NCI-H2029 treated with DMSO at 0.1 percent for 48 hours (cell line): Measurements from ENCODE around the gene NINJ1.

Source experiments
- DNase-seq: peaks from one replicate; lab custom pipeline; 2025; lab: John Stamatoyannopoulos, UW

The NINJ1 gene, protein sequence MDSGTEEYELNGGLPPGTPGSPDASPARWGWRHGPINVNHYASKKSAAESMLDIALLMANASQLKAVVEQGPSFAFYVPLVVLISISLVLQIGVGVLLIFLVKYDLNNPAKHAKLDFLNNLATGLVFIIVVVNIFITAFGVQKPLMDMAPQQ

DNA sequence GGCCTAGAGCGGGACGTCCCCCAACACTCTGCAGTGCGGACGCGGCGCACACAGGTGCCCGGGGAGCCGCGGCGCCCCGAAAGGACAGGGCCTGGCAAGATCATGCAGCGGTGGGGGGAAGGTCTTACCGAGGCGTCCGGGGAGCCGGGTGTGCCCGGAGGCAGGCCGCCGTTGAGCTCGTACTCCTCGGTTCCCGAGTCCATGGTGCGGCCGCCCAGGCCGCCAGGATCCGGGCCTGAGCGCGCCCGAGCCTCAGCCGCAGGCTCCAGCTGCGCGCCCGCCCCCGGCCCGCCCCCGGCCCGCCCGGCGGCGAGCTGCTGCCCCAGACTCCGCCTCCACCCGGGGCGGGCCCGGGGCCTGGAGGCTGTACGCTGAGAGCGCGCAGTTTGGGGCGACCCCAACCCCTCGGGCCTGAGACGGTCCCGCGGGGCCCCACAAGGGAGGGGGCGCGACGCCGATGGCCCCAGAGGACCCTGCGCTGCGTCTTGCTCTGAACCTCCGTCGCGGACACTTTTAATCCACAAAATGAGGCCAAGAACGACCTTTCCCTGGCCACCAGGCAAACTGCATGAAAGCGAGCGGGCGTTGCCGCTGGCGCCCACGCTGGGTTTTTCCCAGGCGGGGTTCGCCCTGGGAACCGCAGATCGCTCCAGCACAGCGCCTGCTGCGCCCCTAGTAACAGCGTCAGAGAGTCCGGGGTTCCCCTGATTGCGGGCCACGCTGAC is at the start of gene NINJ1:
Gene NINJ1 (minus strand): TSS at position 237 of the 725 bp plus-strand sequence. CDS start 34 bp downstream, at position 203.
- DNase-seq: no peak

DNA sequence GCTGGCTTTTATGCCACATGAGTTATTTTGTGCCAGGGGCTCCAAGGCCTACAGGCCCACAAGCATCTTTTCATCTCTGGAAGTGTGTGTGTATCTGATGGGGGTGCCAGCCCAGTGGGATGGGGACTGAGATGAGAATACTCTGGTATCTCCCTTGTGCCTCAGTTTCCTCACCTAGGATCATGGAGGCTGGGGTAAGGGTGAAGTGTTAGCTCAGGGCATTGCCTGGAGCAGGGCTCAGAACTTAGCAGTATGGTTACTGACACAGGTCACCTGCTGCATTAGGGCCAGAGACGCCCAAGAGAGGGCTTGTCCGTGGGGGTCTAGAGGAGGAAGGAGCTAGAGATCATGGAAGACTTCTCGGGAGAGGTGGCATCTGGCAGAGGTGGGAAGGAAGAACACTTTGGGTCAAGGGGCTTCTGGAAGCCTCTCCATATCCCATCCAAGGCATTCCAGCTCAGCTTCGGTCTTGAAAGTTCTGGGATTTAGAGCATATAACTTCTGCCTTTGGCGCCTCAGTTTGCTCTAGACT is 49.1 kb upstream of the NINJ1 start:
- no peak for DNase-seq

DNA sequence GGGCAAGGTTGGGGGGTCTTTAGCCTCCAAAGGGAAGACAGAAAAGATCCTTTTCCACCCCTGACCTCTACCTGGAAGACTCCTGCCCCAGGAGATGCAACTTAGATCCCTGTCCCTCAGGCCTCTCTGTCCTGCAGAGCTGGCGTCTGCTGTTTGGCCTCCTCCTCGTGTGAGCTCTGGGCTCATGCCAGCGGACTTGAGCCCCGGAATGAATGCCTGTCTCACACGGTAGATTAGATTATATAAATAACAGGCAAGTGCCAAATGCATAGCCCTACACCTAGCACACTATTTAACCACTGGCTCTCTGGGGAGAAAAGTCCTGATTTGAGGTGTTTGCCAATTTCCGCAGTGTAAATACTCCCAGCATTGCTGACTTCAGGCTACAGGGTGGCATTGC is 48.5 kb upstream of the NINJ1 start:
- DNase-seq: no peak

DNA sequence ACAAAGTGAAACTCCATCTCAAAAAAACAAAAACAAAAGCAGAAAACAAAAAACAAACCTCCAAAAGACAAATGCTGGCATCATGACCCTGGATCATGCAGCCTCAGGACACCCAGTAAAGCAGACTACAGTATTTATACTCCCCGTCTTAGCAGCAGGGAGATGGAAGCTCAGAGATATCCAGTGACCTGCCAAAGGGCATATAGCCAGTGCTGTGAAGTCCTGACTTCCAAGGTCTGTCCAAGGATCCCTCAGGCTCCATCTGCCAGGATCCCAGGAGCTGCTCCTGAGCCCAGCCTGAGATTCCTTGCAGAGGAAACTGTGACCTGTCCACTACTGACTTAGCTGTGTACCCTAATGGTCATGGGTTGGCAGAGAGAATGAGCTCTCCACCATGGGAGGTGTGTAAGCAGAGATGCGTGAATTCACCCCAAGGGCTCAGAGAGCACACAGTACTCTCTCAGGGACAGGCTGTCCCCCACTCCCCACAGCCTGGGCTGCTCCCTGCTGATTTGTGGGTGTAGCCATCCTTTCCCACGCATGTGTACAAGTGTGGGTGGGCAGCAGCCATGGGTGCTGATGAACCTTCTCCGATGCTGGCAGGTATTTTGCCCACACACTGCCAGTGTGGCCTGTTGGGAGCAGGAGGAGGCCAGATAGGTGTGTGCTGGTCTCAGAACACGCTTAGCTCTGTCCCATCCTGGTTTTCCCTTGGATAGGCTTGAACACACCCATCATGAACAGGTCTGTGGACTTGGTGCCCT is 47.8 kb upstream of the NINJ1 start:
- no peak for DNase-seq

DNA sequence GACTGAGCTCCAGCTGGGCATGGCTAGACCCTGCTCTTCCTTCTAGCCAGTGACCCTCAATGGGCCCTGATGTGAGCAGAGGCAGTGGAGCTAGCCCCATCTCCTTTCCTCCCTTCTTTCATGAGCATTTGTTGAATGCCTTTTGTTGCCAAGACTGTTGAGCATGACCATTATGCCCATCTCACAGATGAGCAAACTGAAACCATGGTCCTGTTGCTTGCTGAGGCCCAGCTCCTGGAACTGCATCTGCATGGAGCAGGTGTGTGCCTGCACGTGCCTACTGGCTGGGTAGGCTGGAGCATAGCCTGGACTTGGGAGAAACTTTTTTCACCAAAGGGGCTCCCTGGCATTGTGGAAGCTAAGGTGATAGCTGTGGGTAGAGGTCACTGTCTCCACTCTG is 46.9 kb upstream of the NINJ1 start:
- DNase-seq: no peak

DNA sequence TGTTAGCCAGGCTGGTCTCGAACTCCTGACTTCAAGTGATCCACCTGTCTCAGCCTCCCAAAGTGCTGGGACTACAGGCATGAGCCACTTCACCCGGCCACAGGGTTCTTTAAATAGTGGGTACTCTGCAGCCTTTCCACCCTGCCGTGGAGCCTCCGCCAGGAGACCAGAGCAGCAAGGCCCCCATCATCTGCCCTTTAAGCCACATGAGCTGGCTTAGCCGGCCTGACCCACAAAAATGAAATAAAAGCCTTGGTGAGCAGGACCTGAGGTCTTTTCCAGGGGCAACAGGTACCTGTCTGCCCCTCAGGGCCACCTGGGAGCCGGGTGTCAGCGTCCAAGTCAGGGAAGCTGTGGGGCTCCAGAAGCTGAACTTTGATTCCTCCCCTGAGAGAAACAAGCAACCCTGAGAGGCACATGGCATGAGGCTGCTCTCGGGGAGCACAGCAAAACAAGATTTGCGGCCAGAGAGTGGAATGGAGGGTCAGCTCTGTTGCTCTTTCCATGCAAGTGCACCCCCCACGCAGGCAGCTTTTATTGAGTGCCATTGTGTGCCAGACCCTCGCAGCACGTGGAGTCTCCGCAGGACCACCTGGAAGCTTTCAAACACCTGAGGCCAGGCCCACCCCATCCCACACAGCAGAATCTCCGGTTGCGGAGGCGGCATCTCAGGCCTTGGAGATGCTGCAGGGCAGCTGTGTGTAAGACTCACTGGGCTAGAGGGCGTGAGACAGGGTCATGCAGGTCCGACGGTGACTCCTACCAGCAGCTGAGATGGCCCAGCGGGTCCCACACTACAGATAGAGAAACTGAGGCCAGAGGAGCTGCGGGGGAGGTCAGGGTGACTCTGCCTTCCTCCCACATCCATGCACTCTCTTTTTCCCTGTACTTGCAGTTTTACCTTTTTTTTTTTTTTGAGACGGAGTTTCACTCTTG is 45.1 kb upstream of the NINJ1 start:
- no peak for DNase-seq

DNA sequence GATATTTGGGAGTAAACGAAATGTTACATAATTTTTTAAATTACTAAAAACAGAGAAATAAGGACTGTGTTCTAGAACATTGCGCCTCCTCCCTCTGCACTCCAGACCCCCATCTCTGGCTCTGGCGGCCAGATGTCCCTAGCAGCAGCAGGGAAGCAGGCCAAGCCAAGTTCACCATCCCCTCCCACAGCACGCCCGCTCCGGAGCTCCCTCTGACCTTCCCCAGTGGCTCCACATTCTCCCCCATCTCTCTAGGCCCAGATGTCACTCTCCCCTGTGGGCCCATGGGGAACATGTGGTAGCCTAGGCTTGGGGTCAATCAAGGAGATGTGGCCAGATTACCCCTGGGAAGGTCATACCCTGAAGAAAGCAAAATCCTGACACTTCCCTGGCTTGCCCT is 43.6 kb upstream of the NINJ1 start:
- DNase-seq: no peak

DNA sequence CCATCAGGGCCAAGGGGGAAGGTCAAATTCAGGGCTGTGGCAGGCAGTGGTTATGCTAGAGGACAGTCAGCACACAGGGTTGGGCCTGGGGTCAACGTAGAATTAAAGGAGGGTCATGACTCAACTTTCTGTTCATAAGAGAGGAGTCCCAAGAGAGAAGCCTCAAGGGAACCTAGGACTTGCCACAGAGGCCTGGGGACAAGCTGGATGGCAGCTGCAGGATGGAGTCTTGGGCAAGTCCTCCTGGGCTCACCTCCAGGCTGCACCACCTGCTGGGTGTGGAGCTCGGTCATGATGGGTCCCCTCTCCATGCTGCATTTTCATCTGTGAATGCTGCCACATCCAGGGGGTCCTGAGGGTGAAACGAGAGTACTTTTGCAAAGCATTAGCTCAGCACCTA is 40.9 kb upstream of the NINJ1 start:
- no peak for DNase-seq

DNA sequence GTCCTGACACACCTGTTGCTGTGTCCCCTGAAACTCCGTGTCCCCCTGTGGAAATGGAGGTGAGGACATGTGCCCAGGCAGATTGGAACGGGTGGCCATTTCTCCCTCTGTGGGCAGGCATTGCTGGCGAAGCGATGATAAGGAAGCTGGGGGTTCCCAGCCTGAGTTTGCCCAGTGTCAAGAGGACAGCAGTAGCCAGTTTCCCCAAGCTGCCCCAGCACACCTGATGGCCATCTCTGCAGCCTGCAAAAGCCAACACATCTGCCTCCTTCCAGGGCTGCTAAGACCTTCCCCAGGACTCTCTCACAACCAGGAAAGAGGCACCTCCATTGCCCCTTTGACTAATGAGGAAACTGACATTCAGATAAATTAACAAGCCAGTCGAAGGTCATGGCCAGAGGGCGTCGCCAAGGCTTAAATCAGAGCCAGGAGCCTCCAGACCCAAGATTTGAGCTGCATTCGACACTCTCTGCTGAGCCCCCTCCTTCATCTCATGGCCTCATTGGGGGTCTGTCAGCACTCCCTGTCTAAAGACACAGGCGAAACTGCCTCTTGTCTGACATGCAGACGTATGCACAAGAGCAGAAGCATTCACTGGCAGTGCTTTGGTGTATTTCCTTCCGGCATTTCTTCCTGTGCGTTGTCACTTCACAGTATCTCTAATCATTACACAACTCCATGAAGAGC is 39.5 kb upstream of the NINJ1 start:
- DNase-seq: no peak

DNA sequence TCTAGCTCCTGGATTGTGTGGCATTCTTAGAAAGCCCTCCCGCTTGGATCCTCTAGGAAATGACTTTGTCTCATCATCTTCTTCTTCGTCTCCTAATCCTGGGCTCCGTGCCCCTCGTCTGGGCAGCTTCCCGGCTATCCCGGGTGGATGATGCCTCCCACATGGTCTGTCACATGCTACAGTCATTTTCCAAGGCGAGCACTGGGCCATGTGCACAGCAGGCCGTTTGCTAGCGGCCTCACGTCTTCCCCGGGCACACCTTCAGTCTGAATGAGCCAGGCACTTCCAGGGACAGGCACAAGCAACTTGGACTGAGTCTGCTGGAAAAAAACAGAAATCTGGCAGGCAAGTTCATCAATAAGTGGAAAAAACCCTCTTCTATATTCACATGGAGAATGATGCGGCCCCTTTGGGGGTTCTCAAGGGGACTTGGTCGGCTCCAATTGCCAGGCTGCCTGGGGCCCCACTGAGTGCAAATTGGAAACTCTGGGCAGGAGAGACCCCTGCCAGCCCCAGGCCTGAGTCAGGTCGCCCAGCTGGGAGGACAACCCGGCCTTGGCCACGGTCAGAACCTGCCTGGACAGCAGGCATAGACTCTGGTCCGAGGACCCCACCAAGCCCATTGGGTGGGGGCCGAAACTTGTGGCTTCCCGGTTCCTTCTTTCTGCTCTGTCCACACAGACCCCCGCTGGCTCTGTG is 38.8 kb upstream of the NINJ1 start:
- DNase-seq: no peak

DNA sequence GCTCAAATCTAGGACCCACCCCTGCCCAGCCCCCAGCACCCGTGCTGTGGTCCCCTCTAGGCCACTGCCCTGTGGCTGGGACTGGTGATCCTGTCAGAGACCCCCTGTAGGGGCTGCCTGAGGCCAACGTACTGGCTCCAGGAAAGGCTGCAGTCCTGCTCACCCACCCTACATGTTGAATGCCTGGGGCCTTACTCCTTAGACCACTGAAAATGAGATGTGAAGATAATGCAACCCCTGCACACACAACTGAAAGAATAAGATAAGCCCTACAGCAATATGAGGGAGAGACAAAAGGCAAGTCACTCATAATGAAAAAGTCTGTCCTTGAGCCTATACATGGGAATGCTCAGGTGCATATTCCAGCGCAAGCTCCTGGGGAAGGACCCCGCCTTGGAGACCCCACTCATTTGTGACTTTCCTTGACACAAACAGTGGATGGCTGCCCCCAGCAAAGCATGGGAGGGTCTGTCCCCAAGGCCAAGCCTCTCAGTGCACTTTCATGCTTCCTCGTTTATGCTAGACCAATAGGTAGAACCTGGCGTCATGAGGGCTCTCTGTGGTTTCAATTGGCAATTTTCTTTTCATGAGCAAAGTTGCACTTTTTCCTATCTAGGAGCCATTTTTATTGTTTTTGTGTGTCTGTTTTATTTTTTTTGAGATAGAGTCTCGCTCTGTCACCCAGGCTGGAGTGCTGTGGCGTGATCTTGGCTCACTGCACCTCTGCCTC is 37.4 kb upstream of the NINJ1 start:
- DNase-seq: no peak

DNA sequence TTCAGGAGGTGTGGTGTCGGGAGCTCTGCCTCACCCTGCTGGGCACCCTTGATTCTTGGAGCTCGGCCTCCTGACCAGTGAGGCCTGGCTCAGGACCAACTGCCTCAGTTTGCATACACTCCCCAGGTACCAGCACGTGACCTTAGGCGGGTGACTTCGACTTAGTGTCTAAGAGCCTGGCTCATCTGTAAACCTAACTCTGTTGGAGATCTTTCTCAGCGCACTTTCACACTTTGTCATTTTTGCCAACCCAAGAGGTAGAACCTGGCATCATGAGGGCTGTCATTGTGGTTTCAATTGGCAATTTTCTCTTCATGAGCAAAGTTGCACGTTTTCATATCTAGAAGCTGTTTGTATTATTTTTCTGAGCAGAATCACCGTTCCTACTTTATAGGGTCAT is 36.5 kb upstream of the NINJ1 start:
- no peak for DNase-seq

DNA sequence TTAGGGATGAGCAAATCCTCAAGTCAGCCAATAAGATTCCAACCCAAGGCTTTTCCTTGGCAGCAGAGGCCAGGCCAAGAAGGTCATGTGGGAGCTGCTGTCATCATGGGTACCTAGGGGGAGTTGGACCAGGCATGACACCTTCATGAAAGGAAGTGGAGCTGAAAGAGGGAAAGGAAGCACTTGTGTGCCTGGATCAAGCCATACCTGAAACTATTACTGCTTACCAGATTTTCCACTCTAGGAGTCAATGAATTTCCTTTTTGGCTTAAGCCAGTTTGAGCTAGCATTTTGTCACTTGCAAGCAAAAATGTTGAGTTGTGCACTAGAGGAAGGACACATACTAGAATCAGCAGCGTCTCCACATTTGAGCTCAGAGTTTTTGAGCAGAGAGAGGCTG is 35.4 kb upstream of the NINJ1 start:
- DNase-seq: no peak

DNA sequence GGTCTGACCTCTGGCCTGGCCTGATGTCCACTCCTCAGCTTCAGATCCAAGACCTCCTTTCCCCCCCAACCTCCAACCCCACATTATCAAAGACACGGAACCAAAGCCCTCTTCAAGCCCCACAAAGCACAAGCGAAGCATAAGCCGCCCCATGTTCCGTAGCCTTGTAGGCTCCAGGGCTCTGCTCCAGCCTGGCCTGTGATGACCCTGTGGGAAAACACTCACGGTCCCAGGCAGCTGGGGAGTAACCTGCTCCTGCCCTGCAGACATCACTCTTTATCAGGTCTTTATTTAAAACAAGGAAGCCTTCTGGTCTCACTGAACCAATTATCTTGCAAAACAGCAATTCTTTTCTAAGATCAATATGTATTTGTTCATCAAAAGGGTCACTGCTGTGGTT is 34.5 kb upstream of the NINJ1 start:
- no peak for DNase-seq

DNA sequence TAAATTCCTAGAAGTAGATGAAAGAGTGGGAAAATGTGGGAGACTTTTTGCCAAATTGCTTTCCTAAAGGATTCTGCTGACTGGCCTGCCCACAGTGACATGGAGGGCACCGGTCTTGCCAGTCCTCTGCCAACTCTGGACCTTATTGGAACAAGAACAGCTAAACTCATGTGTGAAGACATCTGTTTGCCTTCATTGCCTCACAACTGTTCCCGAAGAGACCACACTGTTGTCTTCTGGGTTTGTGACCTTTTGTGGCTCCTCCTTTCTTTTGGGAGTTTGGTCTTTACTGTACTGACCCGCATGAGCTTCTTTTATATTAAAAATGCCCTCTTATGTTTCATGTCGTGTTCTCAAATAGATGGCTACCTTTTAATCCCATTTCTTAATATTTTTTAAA is 33.8 kb upstream of the NINJ1 start:
- DNase-seq: no peak

DNA sequence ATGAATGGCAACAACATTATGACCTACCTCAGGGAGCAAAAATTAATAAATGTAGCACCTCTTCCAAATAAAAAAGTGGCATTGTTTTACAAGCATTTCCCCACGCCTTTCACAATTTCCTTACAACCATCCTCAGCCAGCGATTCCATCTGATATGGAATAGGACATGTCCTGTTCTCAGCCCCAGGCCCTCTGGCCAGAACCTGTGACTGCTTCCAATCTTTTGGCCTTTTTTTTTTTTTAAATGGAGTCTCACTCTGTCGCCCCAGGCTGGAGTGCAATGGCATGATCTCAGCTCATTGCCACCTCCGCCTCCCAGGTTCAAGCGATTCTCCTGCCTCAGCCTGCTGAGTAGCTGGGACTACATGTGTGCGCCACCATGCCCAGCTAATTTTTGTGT is 33.1 kb upstream of the NINJ1 start:
- no peak for DNase-seq

DNA sequence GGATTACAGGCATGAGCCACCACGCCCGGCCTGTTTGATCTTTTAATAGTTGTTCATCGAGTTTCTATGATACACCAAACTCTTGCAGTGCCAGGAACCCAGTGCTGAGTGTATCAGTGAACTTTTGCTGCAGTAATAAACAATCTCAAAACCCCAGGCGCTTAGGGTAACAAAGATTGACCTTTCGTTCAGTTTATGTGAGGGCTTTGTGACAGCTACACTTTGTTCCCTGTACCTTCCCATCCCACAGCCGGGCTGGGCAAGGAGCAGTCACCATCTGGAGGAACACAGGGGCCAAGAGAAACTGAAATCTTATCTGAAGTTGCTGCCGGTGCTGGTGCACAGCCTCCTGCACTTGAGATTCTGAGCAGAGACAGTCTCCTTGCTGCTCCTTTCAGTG is 32.6 kb upstream of the NINJ1 start:
- no peak for DNase-seq

DNA sequence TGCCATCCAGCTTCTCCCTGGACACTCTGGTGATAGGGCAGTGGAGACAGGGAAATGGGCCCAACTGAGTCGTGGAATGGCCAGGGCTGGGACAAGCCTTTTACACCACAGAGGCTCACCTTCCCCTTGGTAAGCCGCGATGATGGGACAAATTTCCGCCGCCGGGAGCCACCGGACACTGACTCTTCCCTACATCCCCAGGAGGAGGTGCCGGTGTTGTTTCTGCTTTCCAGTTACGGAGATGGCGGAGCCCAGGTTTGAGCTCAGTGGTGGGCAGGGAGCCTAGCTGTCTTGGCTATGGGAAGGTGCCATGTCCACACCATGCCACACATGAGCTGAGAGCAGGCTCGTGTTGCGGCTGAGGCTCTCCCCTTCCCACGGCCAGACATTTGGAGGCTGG is 30.0 kb upstream of the NINJ1 start:
- DNase-seq: no peak

DNA sequence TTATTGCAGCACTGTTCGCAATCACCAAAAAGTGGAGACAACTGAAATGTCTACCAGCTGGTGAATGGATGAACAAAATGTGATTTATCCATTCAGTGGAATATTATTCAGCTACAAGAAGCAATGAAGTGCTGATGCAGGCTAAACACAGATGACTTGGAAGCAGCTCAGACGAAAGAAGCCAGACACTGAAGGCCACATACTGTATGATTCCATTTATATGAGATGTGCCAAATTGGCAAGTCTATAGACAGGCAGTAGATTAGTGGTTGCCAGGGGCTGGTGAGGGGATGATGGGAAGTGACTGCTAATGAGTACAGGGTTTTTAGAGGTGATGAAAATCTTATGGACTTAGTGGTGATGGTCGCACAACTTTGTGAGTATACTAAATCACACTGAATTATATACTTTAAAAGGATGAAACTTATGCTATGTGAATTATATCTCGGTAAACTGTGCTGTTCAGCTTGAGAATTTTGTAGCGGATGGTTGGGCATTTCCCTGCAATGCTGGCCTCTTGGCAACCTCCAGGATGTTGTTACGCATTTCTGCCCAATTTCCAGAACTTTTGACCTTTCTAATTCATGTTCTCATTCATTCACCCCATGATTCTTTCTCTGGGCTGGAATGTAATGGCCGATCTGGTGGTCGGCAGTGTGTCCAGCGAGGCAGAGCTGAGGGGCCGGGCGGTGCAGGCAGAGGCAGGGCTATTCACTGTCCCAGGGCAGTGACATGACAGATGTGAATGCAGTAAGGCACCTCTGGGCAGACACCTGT is 27.9 kb upstream of the NINJ1 start:
- no peak for DNase-seq
